NCI-H2081 (cell line): ENCODE results near the gene NOS3.

Experiments used
- DNase-seq, 2 experiments: peaks; one replicate each; lab custom pipeline; 2025; lab: John Stamatoyannopoulos, UW

Gene NOS3

GRCh38 chr7:150952331-150953050, 38.3 kb upstream of the NOS3 start:
- DNase-seq, result no peak

- DNase-seq, result no peak
Measured at GRCh38 chr7:150953061-150953997, 37.5 kb upstream of the NOS3 start.

- no peak for DNase-seq
Measured at GRCh38 chr7:150954201-150954985, 36.4 kb upstream of the NOS3 start.

GRCh38 chr7:150954986-150955518, 35.8 kb upstream of the NOS3 start:
- DNase-seq, result no peak

GRCh38 chr7:150955519-150956394, 35.1 kb upstream of the NOS3 start:
- DNase-seq, result no peak

GRCh38 chr7:150956395-150957132, 34.3 kb upstream of the NOS3 start:
- no peak for DNase-seq

GRCh38 chr7:150957133-150958020, 33.4 kb upstream of the NOS3 start:
- DNase-seq, result no peak

GRCh38 chr7:150958062-150958552, 32.7 kb upstream of the NOS3 start:
- no peak for DNase-seq

- no peak for DNase-seq
Measured at GRCh38 chr7:150958597-150958996, 32.2 kb upstream of the NOS3 start.

GRCh38 chr7:150959081-150959480, 31.7 kb upstream of the NOS3 start:
- no peak for DNase-seq

- no peak for DNase-seq
Measured at GRCh38 chr7:150959739-150960734, 30.8 kb upstream of the NOS3 start.

GRCh38 chr7:150961510-150962289, 29.1 kb upstream of the NOS3 start:
- no peak for DNase-seq

GRCh38 chr7:150962290-150962552, 28.6 kb upstream of the NOS3 start:
- no peak for DNase-seq

GRCh38 chr7:150962553-150963399, 28.0 kb upstream of the NOS3 start:
- DNase-seq, result peak in 1 of 2 experiments; percentile 24

GRCh38 chr7:150963707-150964559, 26.9 kb upstream of the NOS3 start:
- DNase-seq, result no peak
